DMS79 treated with DMSO at 0.1 percent for 48 hours (cell line): ENCODE data around the gene ERG.

Experiments
- DNase-seq: peaks from one replicate; lab custom pipeline; 2025; lab: John Stamatoyannopoulos, UW

ERG gene

GRCh38 chr21:38499296-38499695, 1.0 kb upstream of the ERG start:
- DNase-seq: no peak

- DNase-seq: no peak
Observed at GRCh38 chr21:38496224-38496623, 2.1 kb downstream of the ERG start.

- no peak for DNase-seq
Observed at GRCh38 chr21:38495696-38496095, 2.6 kb downstream of the ERG start.

GRCh38 chr21:38495242-38495641, 3.0 kb downstream of the ERG start:
- DNase-seq: no peak

- no peak for DNase-seq
Observed at GRCh38 chr21:38494703-38495102, 3.6 kb downstream of the ERG start.

- DNase-seq: no peak
Observed at GRCh38 chr21:38494251-38494642, 4.0 kb downstream of the ERG start.

- no peak for DNase-seq
Observed at GRCh38 chr21:38493549-38494250, 4.6 kb downstream of the ERG start.

GRCh38 chr21:38492007-38492406, 6.3 kb downstream of the ERG start:
- no peak for DNase-seq

GRCh38 chr21:38491536-38491935, 6.7 kb downstream of the ERG start:
- no peak for DNase-seq

GRCh38 chr21:38490411-38491020, 7.8 kb downstream of the ERG start:
- DNase-seq: no peak

- DNase-seq: no peak
Observed at GRCh38 chr21:38489729-38490128, 8.5 kb downstream of the ERG start.

- DNase-seq: no peak
Observed at GRCh38 chr21:38489271-38489652, 9.0 kb downstream of the ERG start.

- no peak for DNase-seq
Observed at GRCh38 chr21:38488640-38489270, 9.5 kb downstream of the ERG start.

GRCh38 chr21:38487901-38488639, 10.2 kb downstream of the ERG start:
- no peak for DNase-seq

GRCh38 chr21:38486706-38487105, 11.6 kb downstream of the ERG start:
- DNase-seq: no peak

GRCh38 chr21:38486221-38486620, 12.1 kb downstream of the ERG start:
- DNase-seq: no peak

- DNase-seq: no peak
Observed at GRCh38 chr21:38479641-38480525, 18.4 kb downstream of the ERG start.

GRCh38 chr21:38478782-38479181, 19.5 kb downstream of the ERG start:
- no peak for DNase-seq

- DNase-seq: no peak
Observed at GRCh38 chr21:38477226-38477625, 21.1 kb downstream of the ERG start.

GRCh38 chr21:38476385-38476784, 21.9 kb downstream of the ERG start:
- no peak for DNase-seq

GRCh38 chr21:38475519-38475918, 22.8 kb downstream of the ERG start:
- no peak for DNase-seq

- DNase-seq: no peak
Observed at GRCh38 chr21:38474796-38475195, 23.5 kb downstream of the ERG start.
